Liver (tissue), 9 donors: ENCODE results near the gene ALDH1B1. TPM values are rescaled to one million over a fixed set of nuclear protein-coding genes. Genes with fewer than 3 reads are reported as not detected.

Experiments used
- DNase-seq: peaks from one replicate; pipeline ENCODE4 v3.0.0-alpha.2; 2017; ENCODE audit warnings: low spot score
- H3K27ac ChIP-seq, 2 donors: one replicate each; pipeline ENCODE4 v1.7.0; 2013; ENCODE audit warnings: inconsistent platforms in 2 of 2, low read length in 2 of 2, control low read depth in 1 of 2, low read depth in 1 of 2, mild to moderate bottlenecking in 1 of 2
- H3K27me3 ChIP-seq, 4 donors: one replicate each; pipeline versions ENCODE4 v1.6.1 to v1.7.0; 2013; ENCODE audit warnings: low read length in 3 of 4, inconsistent platforms in 1 of 4, mild to moderate bottlenecking in 1 of 4, moderate library complexity in 1 of 4; ENCODE audit not compliant: control insufficient read depth in 4 of 4, insufficient read depth in 4 of 4
- H3K36me3 ChIP-seq, 4 donors: one replicate each; pipeline versions ENCODE4 v1.6.1 to v1.7.0; 2013; ENCODE audit warnings: low read length in 3 of 4, mild to moderate bottlenecking in 3 of 4, low read depth in 1 of 4, moderate library complexity in 1 of 4; ENCODE audit not compliant: control insufficient read depth in 4 of 4, insufficient read depth in 3 of 4
- H3K4me1 ChIP-seq, 4 donors: one replicate each; pipeline versions ENCODE4 v1.6.1 to v1.7.0; 2013; ENCODE audit warnings: low read length in 3 of 4, mild to moderate bottlenecking in 3 of 4, moderate library complexity in 1 of 4; ENCODE audit not compliant: control insufficient read depth in 4 of 4, insufficient read depth in 4 of 4
- H3K4me3 ChIP-seq, 3 donors: one replicate each; pipeline versions ENCODE4 v1.6.1 to v1.7.0; 2013; ENCODE audit warnings: low read length in 3 of 3, control low read depth in 1 of 3, low read depth in 1 of 3, mild to moderate bottlenecking in 1 of 3
- H3K9ac ChIP-seq, 2 donors: one replicate each; pipeline ENCODE4 v1.7.0; 2013; ENCODE audit warnings: low read length in 2 of 2, mild to moderate bottlenecking in 2 of 2, moderate library complexity in 2 of 2, control low read depth in 1 of 2, low read depth in 1 of 2
- H3K9me3 ChIP-seq, 4 donors: one replicate each; pipeline versions ENCODE4 v1.6.1 to v1.7.0; 2013; ENCODE audit warnings: low read length in 3 of 4; ENCODE audit not compliant: control insufficient read depth in 4 of 4
- ATF3 ChIP-seq: IDR thresholded peaks from 2 replicates; pipeline ENCODE4 v1.6.1; 2016; ENCODE audit warnings: antibody characterized with exemption
- CTCF ChIP-seq: fragments of 150-350 bp; IDR thresholded peaks from 2 replicates; pipeline ENCODE4 v1.5.1; 2017; ENCODE audit warnings: improper control_type of control experiment, low read depth, low read length; ENCODE audit not compliant: missing input control
- EGR1 ChIP-seq, 2 donors: IDR thresholded peaks; 2 replicates each; pipeline ENCODE4 v1.6.1; 2016 to 2018; ENCODE audit warnings: antibody characterized with exemption in 2 of 2, low read depth in 2 of 2
- HNF4A ChIP-seq, 2 donors: conservative IDR thresholded peaks; 2 replicates each; pipeline ENCODE4 v1.6.1; 2016; ENCODE audit warnings: antibody characterized with exemption in 2 of 2, mild to moderate bottlenecking in 2 of 2
- JUND ChIP-seq, 2 donors: IDR thresholded peaks; 2 replicates each; pipeline ENCODE4 v1.6.1; 2016; ENCODE audit warnings: antibody characterized with exemption in 2 of 2
- MAX ChIP-seq: IDR thresholded peaks from 2 replicates; pipeline ENCODE4 v1.6.1; 2016; ENCODE audit warnings: antibody characterized with exemption
- NR2F2 ChIP-seq: IDR thresholded peaks from 2 replicates; pipeline ENCODE4 v1.6.1; 2016; ENCODE audit warnings: antibody characterized with exemption
- REST ChIP-seq: IDR thresholded peaks from 2 replicates; pipeline ENCODE4 v1.6.1; 2016; ENCODE audit warnings: antibody characterized with exemption, mild to moderate bottlenecking
- RXRA ChIP-seq, 2 donors: IDR thresholded peaks; 2 replicates each; pipeline ENCODE4 v1.6.1; 2017 to 2018; ENCODE audit warnings: antibody characterized with exemption in 2 of 2, mild to moderate bottlenecking in 1 of 2
- YY1 ChIP-seq: IDR thresholded peaks from 2 replicates; pipeline ENCODE4 v1.6.1; 2016; ENCODE audit warnings: antibody characterized with exemption, mild to moderate bottlenecking
- ZBTB33 ChIP-seq: IDR thresholded peaks from 2 replicates; pipeline ENCODE4 v1.6.1; 2016; ENCODE audit warnings: antibody characterized with exemption
- WGBS: extraction: QIAGEN DNeasy Blood & Tissue Kit; methylation state at CpG from one replicate; pipeline ENCODE4 v1.1.7; 2013; 5-methylcytosine and 5-hydroxymethylcytosine counted together
- polyA plus RNA-seq, 2 donors: library from polyadenylated mRNA; stranded (reverse) in 1 of 2; unstranded in 1 of 2; fragments of 200-250 nt in 1 of 2; fragments of >200 nt in 1 of 2; fragmentation: Nextera tagmentation in 1 of 2; extraction: Ambion mirVana in 1 of 2; gene quantifications; one replicate each; pipeline versions ENCODE4 v1.2.1 to v1.2.3, GENCODE V29; 2013 to 2015
- total RNA-seq, 2 donors: library from RNA; depleted of rRNA; stranded (reverse); fragments of >200 nt; gene quantifications; one replicate each; pipeline ENCODE4 v1.2.3, GENCODE V29; 2014
- donor health status: healthy.
- donor health status: healthy.
- donor health status: healthy.
- donor health status: healthy.
- donor health status: healthy.

The ALDH1B1 gene
- total and polyA plus RNA-seq, 4 donors, result 18.9 to 73.9 (median 52.6) TPM

GRCh38 chr9:38435521-38435920 lies 43.0 kb downstream of the ALDH1B1 start:
- TF ChIP-seq JUND (IDR thresholded peaks at IDR 0.05), result no peak
- no peak for TF ChIP-seq NR2F2
- TF ChIP-seq HNF4A (conservative IDR thresholded peaks at IDR 0.05), result no peak
- no peak for TF ChIP-seq EGR1 (IDR thresholded peaks at IDR 0.05; ENCODE audit: low read depth in 2 of 2)
- TF ChIP-seq CTCF, result no peak
- TF ChIP-seq ATF3, result no peak
- TF ChIP-seq MAX, result no peak
- no peak for TF ChIP-seq ZBTB33
- TF ChIP-seq YY1, result no peak
- no peak for TF ChIP-seq RXRA (IDR thresholded peaks at IDR 0.05)
- no peak for TF ChIP-seq REST
- 81% methylated on average over 2 of the region's 2 CpGs for WGBS
- Histone ChIP-seq H3K36me3 (no peaks in the 10 kb centered on the region), H3K9me3 (no peaks in the 10 kb centered on the region), H3K27ac (no peak overlapping the region), H3K9ac (no peak overlapping the region), H3K27me3 (no peaks in the 10 kb centered on the region), H3K4me1 (peaks cover 0 to 13% (median 7%) of the 10 kb centered on the region in 4 donors), H3K4me3 (no peak overlapping the region)
- DNase-seq, result no peak

- no peak for DNase-seq
Observed at GRCh38 chr9:38436708-38437107, 44.2 kb downstream of the ALDH1B1 start.

More at GRCh38 chr9:38436708-38437107, 44.2 kb downstream of the ALDH1B1 start:
- H3K36me3 ChIP-seq, result no peaks in the 10 kb centered on the region
- no peaks in the 10 kb centered on the region for H3K9me3 ChIP-seq
- H3K27ac ChIP-seq, result peak overlapping the region in 1 of 2 donors; percentile 84
- peaks cover 0 to 13% (median 7%) of the 10 kb centered on the region in 4 donors for H3K4me1 ChIP-seq
- 97% methylated on average over 2 of the region's 2 CpGs for WGBS
- no peak overlapping the region for H3K9ac ChIP-seq
- TF ChIP-seq NR2F2, result no peak
- no peaks in the 10 kb centered on the region for H3K27me3 ChIP-seq
- H3K4me3 ChIP-seq, result no peak overlapping the region
